ENCODE data around the gene RNF227. TPM values are rescaled to one million over a fixed set of nuclear protein-coding genes. Genes with fewer than 3 reads are reported as not detected.

The RNF227 gene
- total and polyA plus RNA-seq, 2 of the 8 experiments (the other 6 are each of a cell fraction or from before 2014, with no cell fraction given), result 0.63 to 1.7 TPM

DNA sequence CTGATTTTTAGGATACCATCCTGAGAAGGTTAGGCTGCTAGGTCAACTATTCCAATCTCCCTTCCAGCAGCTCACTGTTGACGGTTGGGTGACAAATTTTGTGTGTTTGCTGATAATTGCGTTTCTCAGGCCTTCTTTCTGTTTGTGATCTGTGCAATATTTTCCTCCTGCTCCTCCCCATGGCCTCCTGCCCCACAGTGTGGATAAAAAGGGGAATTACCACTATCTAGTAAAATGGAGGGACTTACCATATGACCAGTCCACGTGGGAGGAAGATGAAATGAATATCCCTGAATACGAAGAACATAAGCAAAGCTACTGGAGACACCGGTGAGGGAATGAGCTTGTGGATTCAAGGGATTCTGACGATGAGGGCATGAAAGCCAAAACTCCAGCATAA lies 18.3 kb downstream of the RNF227 start:
- POLR2A ChIA-PET (ENCODE audit: partially characterized antibody), result no interaction called here

More for the DNA sequence above, 18.3 kb downstream of the RNF227 start:
- WGBS, 2 experiments (ENCODE audit: extremely low coverage in 1 of 2, insufficient coverage in 1 of 2, insufficient read length in 1 of 2, insufficient replicate concordance in 2 of 2, low coverage in 1 of 2, low lambda C conversion rate in 2 of 2, missing lambda C conversion rate in 1 of 2), result 84% methylated on average over 6 of the region's 6 CpGs; no CpG with 5 or more reads in 1 of the 2 experiments
- H2BK20ac ChIP-seq (ENCODE audit: low read length), result no peak overlapping the region
- H3K9ac ChIP-seq (replicated peaks in 1 of 4; ENCODE audit: extremely low read depth in 1 of 4, low read depth in 3 of 4, low read length in 3 of 4), result no peak overlapping the region; a peak in 2 of 7 replicates
- H4K91ac ChIP-seq (replicated peaks; ENCODE audit: insufficient read length, low read length), result no peak overlapping the region
- no peak overlapping the region for H3K56ac ChIP-seq (replicated peaks; ENCODE audit: insufficient read length, low read depth, low read length)
- no peak overlapping the region for H3K18ac ChIP-seq (ENCODE audit: extremely low read depth, low read length)
- no peaks in the 10 kb centered on the region for H3K23me2 ChIP-seq (ENCODE audit: low read depth, low read length)
- H2AK5ac ChIP-seq (ENCODE audit: low read depth, low read length), result no peak overlapping the region
- H4K8ac ChIP-seq (ENCODE audit: extremely low read depth, insufficient read depth, low read length), result no peak overlapping the region
- H3K79me2 ChIP-seq (ENCODE audit: control insufficient read depth in 1 of 2, insufficient read depth in 2 of 2, low read length in 2 of 2), result no peaks in the 10 kb centered on the region
- no peak overlapping the region for H3K4me2 ChIP-seq (ENCODE audit: insufficient read depth in 1 of 2, low read depth in 2 of 2, low read length in 2 of 2)
- no peaks in the 10 kb centered on the region for H3K79me1 ChIP-seq (ENCODE audit: low read depth, low read length)
- no peak overlapping the region for H2BK5ac ChIP-seq (ENCODE audit: low read depth, low read length)
- no peak overlapping the region for H2BK12ac ChIP-seq (ENCODE audit: low read depth, low read length)
- H2BK120ac ChIP-seq (replicated peaks; ENCODE audit: low read depth, low read length), result no peak overlapping the region
- no peaks in the 10 kb centered on the region; a peak in 1 of 4 replicates for H3K9me3 ChIP-seq (ENCODE audit: insufficient read depth in 2 of 2, low read depth in 1 of 2, low read length in 1 of 2)
- no peak overlapping the region for H3K4ac ChIP-seq (replicated peaks; ENCODE audit: insufficient read length, low read depth, low read length)
- no peak overlapping the region for H4K5ac ChIP-seq (ENCODE audit: insufficient read length, low read depth, low read length)
- no peak overlapping the region for H3K27ac ChIP-seq (ENCODE audit: low read depth, low read length)
- no peaks in the 10 kb centered on the region; a peak in 1 of 7 replicates for H3K4me1 ChIP-seq (replicated peaks in 1 of 4; ENCODE audit: control insufficient read depth in 3 of 4, insufficient read depth in 4 of 4, low read length in 3 of 4)
- H4K20me1 ChIP-seq (replicated peaks in 1 of 2; ENCODE audit: control insufficient read depth in 1 of 2, insufficient read depth in 2 of 2, low read length in 2 of 2), result no peaks in the 10 kb centered on the region
- FAIRE-seq (no peak), DNase-seq (ENCODE audit: low read depth in 1 of 2, low spot score in 2 of 2) (no peak)
- no peak overlapping the region for H2BK15ac ChIP-seq (ENCODE audit: low read length)
- H3K14ac ChIP-seq (ENCODE audit: insufficient read length), result no peak overlapping the region
- H3K4me3 ChIP-seq (ENCODE audit: extremely low read depth in 1 of 4, insufficient read depth in 2 of 4, low read depth in 3 of 4, low read length in 4 of 4), result no peak overlapping the region
- no peak overlapping the region for H2AFZ ChIP-seq (ENCODE audit: low read length)
- peaks cover 0 to 5% (median 2%) of the 10 kb centered on the region in 4 experiments; a peak in 3 of 8 replicates for H3K36me3 ChIP-seq (ENCODE audit: control insufficient read depth in 2 of 4, insufficient read depth in 4 of 4, low read length in 3 of 4)
- TF ChIP-seq, protein P1, sequence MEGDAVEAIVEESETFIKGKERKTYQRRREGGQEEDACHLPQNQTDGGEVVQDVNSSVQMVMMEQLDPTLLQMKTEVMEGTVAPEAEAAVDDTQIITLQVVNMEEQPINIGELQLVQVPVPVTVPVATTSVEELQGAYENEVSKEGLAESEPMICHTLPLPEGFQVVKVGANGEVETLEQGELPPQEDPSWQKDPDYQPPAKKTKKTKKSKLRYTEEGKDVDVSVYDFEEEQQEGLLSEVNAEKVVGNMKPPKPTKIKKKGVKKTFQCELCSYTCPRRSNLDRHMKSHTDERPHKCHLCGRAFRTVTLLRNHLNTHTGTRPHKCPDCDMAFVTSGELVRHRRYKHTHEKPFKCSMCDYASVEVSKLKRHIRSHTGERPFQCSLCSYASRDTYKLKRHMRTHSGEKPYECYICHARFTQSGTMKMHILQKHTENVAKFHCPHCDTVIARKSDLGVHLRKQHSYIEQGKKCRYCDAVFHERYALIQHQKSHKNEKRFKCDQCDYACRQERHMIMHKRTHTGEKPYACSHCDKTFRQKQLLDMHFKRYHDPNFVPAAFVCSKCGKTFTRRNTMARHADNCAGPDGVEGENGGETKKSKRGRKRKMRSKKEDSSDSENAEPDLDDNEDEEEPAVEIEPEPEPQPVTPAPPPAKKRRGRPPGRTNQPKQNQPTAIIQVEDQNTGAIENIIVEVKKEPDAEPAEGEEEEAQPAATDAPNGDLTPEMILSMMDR (IDR thresholded peaks at IDR 0.05; ENCODE audit: control extremely low read depth in 1 of 3, insufficient read depth in 1 of 3, low read depth in 1 of 3, low read length in 3 of 3), result peak in 1 of 3 experiments; percentile 11; a peak in 2 of 4 replicates
- TF ChIP-seq RAD21 (IDR thresholded peaks at IDR 0.05 in 1 of 2, conservative IDR thresholded peaks at IDR 0.05 in 1 of 2; ENCODE audit: low read depth in 2 of 2, low read length in 2 of 2), result peak; percentile 37 to 53
- TF ChIP-seq EP300 (IDR thresholded peaks at IDR 0.05; ENCODE audit: borderline replicate concordance in 1 of 2, low read depth in 2 of 2, low read length in 2 of 2), result no peak
- H3K27me3 ChIP-seq (replicated peaks in 1 of 4; ENCODE audit: control insufficient read depth in 3 of 4, extremely low read depth in 1 of 4, insufficient read depth in 3 of 4, low read length in 3 of 4), result no peaks in the 10 kb centered on the region
- H3K23ac ChIP-seq (ENCODE audit: insufficient read length), result no peak overlapping the region
- CTCF ChIA-PET (ENCODE audit: partially characterized antibody), result interaction anchor here (0.6 to 2.9 kb wide), 19 partner anchors 10 to 159 kb away, joined by 3 to 11 read pairs (median 4); no protein-coding TSS in a partner anchor

Data from H1 (cell line).